Measurements from ENCODE around the gene CR1L. TPM values are rescaled to one million over a fixed set of nuclear protein-coding genes. Genes with fewer than 3 reads are reported as not detected.

Gene CR1L
- total and polyA plus RNA-seq, 2 of the 8 experiments (the other 6 are each of a cell fraction or from before 2014, with no cell fraction given), result 0.39 TPM; not detected in 1

DNA sequence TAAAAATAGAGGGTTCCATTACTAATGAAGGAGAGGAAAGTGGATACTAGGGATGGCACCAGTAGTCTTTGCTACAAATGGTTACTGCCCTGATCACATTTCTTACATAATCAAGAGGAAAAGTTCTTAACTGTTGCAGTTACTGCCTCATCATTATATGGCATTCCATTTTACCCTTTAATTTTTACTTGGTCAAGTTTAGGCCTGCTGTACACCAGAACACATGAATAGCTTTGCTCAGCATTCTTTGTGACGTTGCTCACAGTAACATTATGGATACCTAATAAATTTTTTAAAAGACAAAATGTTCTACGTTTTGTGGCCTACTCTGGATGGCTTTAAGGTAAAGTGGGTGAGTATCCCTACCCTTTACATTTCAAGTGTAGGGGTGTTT, 38.6 kb upstream of the CR1L start:
- H3K9me3 ChIP-seq (ENCODE audit: insufficient read depth in 2 of 2, low read depth in 1 of 2, low read length in 1 of 2), result no peaks in the 10 kb centered on the region
- H3K18ac ChIP-seq (ENCODE audit: extremely low read depth, low read length), result no peak overlapping the region
- H3K79me1 ChIP-seq (ENCODE audit: low read depth, low read length), result no peaks in the 10 kb centered on the region
- H3K4me3 ChIP-seq (ENCODE audit: extremely low read depth in 1 of 4, insufficient read depth in 2 of 4, low read depth in 3 of 4, low read length in 4 of 4), result no peak overlapping the region
- H3K4me1 ChIP-seq (replicated peaks in 1 of 4; ENCODE audit: control insufficient read depth in 3 of 4, insufficient read depth in 4 of 4, low read length in 3 of 4), result no peaks in the 10 kb centered on the region
- H3K27ac ChIP-seq (ENCODE audit: low read depth, low read length), result no peak overlapping the region
- H2BK5ac ChIP-seq (ENCODE audit: low read depth, low read length), result no peak overlapping the region
- H3K27me3 ChIP-seq (replicated peaks in 1 of 4; ENCODE audit: control insufficient read depth in 3 of 4, extremely low read depth in 1 of 4, insufficient read depth in 3 of 4, low read length in 3 of 4), result no peaks in the 10 kb centered on the region
- H2BK12ac ChIP-seq (ENCODE audit: low read depth, low read length), result no peak overlapping the region
- no peaks in the 10 kb centered on the region for H3K36me3 ChIP-seq (ENCODE audit: control insufficient read depth in 2 of 4, insufficient read depth in 4 of 4, low read length in 3 of 4)
- no peak overlapping the region for H4K5ac ChIP-seq (ENCODE audit: insufficient read length, low read depth, low read length)
- CTCF ChIA-PET (ENCODE audit: partially characterized antibody), result interaction anchor here (1.0 to 10.6 kb wide), 5 partner anchors 13 to 97 kb away, joined by 3 to 77 read pairs (median 3); no protein-coding TSS in a partner anchor
- no peak overlapping the region for H4K91ac ChIP-seq (replicated peaks; ENCODE audit: insufficient read length, low read length)
- H2BK20ac ChIP-seq (ENCODE audit: low read length), result no peak overlapping the region
- H2BK15ac ChIP-seq (ENCODE audit: low read length), result no peak overlapping the region
- H2AFZ ChIP-seq (ENCODE audit: low read length), result no peak overlapping the region
- no peak overlapping the region for H2AK5ac ChIP-seq (ENCODE audit: low read depth, low read length)
- H3K4me2 ChIP-seq (ENCODE audit: insufficient read depth in 1 of 2, low read depth in 2 of 2, low read length in 2 of 2), result no peak overlapping the region
- H4K20me1 ChIP-seq (replicated peaks in 1 of 2; ENCODE audit: control insufficient read depth in 1 of 2, insufficient read depth in 2 of 2, low read length in 2 of 2), result no peaks in the 10 kb centered on the region
- no peak overlapping the region for H4K8ac ChIP-seq (ENCODE audit: extremely low read depth, insufficient read depth, low read length)
- no peak overlapping the region for H3K9ac ChIP-seq (replicated peaks in 1 of 4; ENCODE audit: extremely low read depth in 1 of 4, low read depth in 3 of 4, low read length in 3 of 4)
- H3K4ac ChIP-seq (replicated peaks; ENCODE audit: insufficient read length, low read depth, low read length), result no peak overlapping the region
- H3K56ac ChIP-seq (replicated peaks; ENCODE audit: insufficient read length, low read depth, low read length), result no peak overlapping the region
- no peak overlapping the region for H2BK120ac ChIP-seq (replicated peaks; ENCODE audit: low read depth, low read length)
- H3K79me2 ChIP-seq (ENCODE audit: control insufficient read depth in 1 of 2, insufficient read depth in 2 of 2, low read length in 2 of 2), result no peaks in the 10 kb centered on the region
- H3K23me2 ChIP-seq (ENCODE audit: low read depth, low read length), result no peaks in the 10 kb centered on the region; the same call in 1 of the 2 replicates
- FAIRE-seq, result no peak
- H3K23ac ChIP-seq (ENCODE audit: insufficient read length), result no peak overlapping the region
- DNase-seq (ENCODE audit: low read depth in 1 of 2, low spot score in 2 of 2), result no peak
- POLR2A ChIA-PET (ENCODE audit: partially characterized antibody), result no interaction called here
- WGBS, 2 experiments (ENCODE audit: extremely low coverage in 1 of 2, insufficient coverage in 1 of 2, insufficient read length in 1 of 2, insufficient replicate concordance in 2 of 2, low coverage in 1 of 2, low lambda C conversion rate in 2 of 2, missing lambda C conversion rate in 1 of 2), result 84% methylated on average over 2 of the region's 2 CpGs; no CpG with 5 or more reads in 1 of the 2 experiments
- H3K14ac ChIP-seq (ENCODE audit: insufficient read length), result no peak overlapping the region
- TF ChIP-seq, protein P1, sequence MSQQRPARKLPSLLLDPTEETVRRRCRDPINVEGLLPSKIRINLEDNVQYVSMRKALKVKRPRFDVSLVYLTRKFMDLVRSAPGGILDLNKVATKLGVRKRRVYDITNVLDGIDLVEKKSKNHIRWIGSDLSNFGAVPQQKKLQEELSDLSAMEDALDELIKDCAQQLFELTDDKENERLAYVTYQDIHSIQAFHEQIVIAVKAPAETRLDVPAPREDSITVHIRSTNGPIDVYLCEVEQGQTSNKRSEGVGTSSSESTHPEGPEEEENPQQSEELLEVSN (IDR thresholded peaks at IDR 0.05), result no peak
- TF ChIP-seq KDM4A (IDR thresholded peaks at IDR 0.05; ENCODE audit: low read depth, low read length, severe bottlenecking) (no peak), BACH1 (IDR thresholded peaks at IDR 0.05; ENCODE audit: low read length) (no peak), MAFK (IDR thresholded peaks at IDR 0.05; ENCODE audit: low read depth, low read length) (no peak), CEBPB (IDR thresholded peaks at IDR 0.05; ENCODE audit: low read depth, low read length) (no peak)
